GM23338 (cell line): Measurements from ENCODE around the gene WRAP53. TPM values are rescaled to one million over a fixed set of nuclear protein-coding genes. Genes with fewer than 3 reads are reported as not detected.

Experiments
- ATAC-seq: fragments of 200-7000 bp; cut with Tn5 transposase; 3 replicates; pipeline ENCODE4 v1.9.1; 2020
- DNase-seq: peaks from one replicate; pipeline ENCODE4 v3.0.0-alpha.2; 2015; ENCODE audit warnings: low spot score
- H2AFZ ChIP-seq: fragments of 200-600 bp; sonication (generic); 2 replicates; pipeline ENCODE4 v1.8.0; 2016; ENCODE audit warnings: antibody characterized with exemption, mild to moderate bottlenecking, moderate library complexity
- H3F3A ChIP-seq: fragments of 200-600 bp; sonication (generic); replicated peaks from 2 replicates; pipeline ENCODE4 v1.8.0; 2017; ENCODE audit warnings: antibody characterized with exemption, mixed run types, low read depth
- H3K27ac ChIP-seq: fragments of 200-600 bp; sonication (generic); 2 replicates; pipeline ENCODE4 v1.6.1; 2016; ENCODE audit warnings: low read depth
- H3K27me3 ChIP-seq: fragments of 200-600 bp; sonication (generic); 2 replicates; pipeline ENCODE4 v1.8.0; 2016; ENCODE audit warnings: mild to moderate bottlenecking, mixed run types, moderate library complexity; ENCODE audit not compliant: insufficient read depth
- H3K36me3 ChIP-seq: fragments of 200-600 bp; sonication (generic); 2 replicates; pipeline ENCODE4 v1.8.0; 2016; ENCODE audit warnings: mild to moderate bottlenecking; ENCODE audit not compliant: insufficient read depth
- H3K4me1 ChIP-seq: fragments of 200-600 bp; sonication (generic); 2 replicates; pipeline ENCODE4 v1.8.0; 2016; ENCODE audit warnings: mild to moderate bottlenecking, moderate library complexity; ENCODE audit not compliant: insufficient read depth
- H3K4me2 ChIP-seq: fragments of 200-600 bp; sonication (generic); 2 replicates; pipeline ENCODE4 v1.7.1; 2017; ENCODE audit warnings: mixed run types
- H3K4me3 ChIP-seq: fragments of 200-600 bp; sonication (generic); 2 replicates; pipeline ENCODE4 v1.6.1; 2016; ENCODE audit warnings: mixed run types
- H3K79me2 ChIP-seq: fragments of 200-600 bp; sonication (generic); replicated peaks from 2 replicates; pipeline ENCODE4 v1.8.0; 2017; ENCODE audit warnings: mild to moderate bottlenecking; ENCODE audit not compliant: insufficient read depth
- H3K9me2 ChIP-seq: fragments of 200-600 bp; sonication (generic); 2 replicates; pipeline ENCODE4 v1.8.0; 2017; ENCODE audit not compliant: insufficient read depth
- H4K20me1 ChIP-seq: fragments of 200-600 bp; sonication (generic); replicated peaks from 2 replicates; pipeline ENCODE4 v1.8.0; 2017; ENCODE audit warnings: mild to moderate bottlenecking; ENCODE audit not compliant: insufficient read depth
- H3K27ac Mint-ChIP-seq: 2 replicates; pipeline ENCODE4 v1.8.0; 2020; ENCODE audit warnings: inconsistent platforms, mild to moderate bottlenecking, moderate library complexity, mixed read lengths
- H3K27me3 Mint-ChIP-seq: 3 replicates; pipeline ENCODE4 v1.8.0; 2022; ENCODE audit warnings: low read depth, mild to moderate bottlenecking, moderate library complexity, mixed read lengths, inconsistent platforms; ENCODE audit not compliant: insufficient read depth, poor library complexity
- H3K36me3 Mint-ChIP-seq: 3 replicates; pipeline ENCODE4 v1.8.0; 2021; ENCODE audit warnings: low read depth, mild to moderate bottlenecking, inconsistent platforms, moderate library complexity, mixed read lengths
- H3K4me1 Mint-ChIP-seq: 3 replicates; pipeline ENCODE4 v1.8.0; 2020; ENCODE audit warnings: mild to moderate bottlenecking, inconsistent platforms, mixed read lengths
- H3K4me3 Mint-ChIP-seq: 3 replicates; pipeline ENCODE4 v1.8.0; 2021; ENCODE audit warnings: moderate library complexity, mild to moderate bottlenecking, inconsistent platforms, mixed read lengths
- H3K9me3 Mint-ChIP-seq: 3 replicates; pipeline ENCODE4 v1.8.0; 2020; ENCODE audit warnings: moderate library complexity, mild to moderate bottlenecking, inconsistent platforms, mixed read lengths
- CREB1 ChIP-seq: fragments of 250-450 bp; sonication (Bioruptor Pico); IDR thresholded peaks from 2 replicates; pipeline ENCODE4 v1.5.0; 2020; ENCODE audit warnings: low read depth, mild to moderate bottlenecking, moderate library complexity
- CTCF ChIP-seq, 2 experiments: fragments of 200-600 bp in 1 of 2; sonication (generic) in 1 of 2; conservative IDR thresholded peaks; 2 replicates each; pipeline versions ENCODE4 v1.5.1 to v1.6.1; 2016 to 2017; ENCODE audit warnings: antibody characterized with exemption in 2 of 2, low read depth in 2 of 2, mild to moderate bottlenecking in 2 of 2, moderate library complexity in 1 of 2
- EZH2phosphoT487 ChIP-seq: fragments of 200-600 bp; sonication (generic); IDR thresholded peaks from one replicate; pipeline ENCODE4 v1.8.1; 2018; ENCODE audit warnings: antibody characterized with exemption; ENCODE audit not compliant: unreplicated experiment
- JUNB ChIP-seq: IDR thresholded peaks from one replicate; pipeline ENCODE4 v1.6.1; 2016; ENCODE audit warnings: antibody characterized with exemption; ENCODE audit not compliant: unreplicated experiment
- NANOG ChIP-seq: IDR thresholded peaks from 2 replicates; pipeline ENCODE4 v1.6.1; 2016; ENCODE audit warnings: antibody characterized with exemption, borderline replicate concordance
- POLR2AphosphoS5 ChIP-seq: IDR thresholded peaks from 2 replicates; pipeline ENCODE4 v1.6.1; 2016; ENCODE audit warnings: antibody characterized with exemption, low read depth
- STAT1 ChIP-seq: IDR thresholded peaks from one replicate; pipeline ENCODE4 v1.6.1; 2016; ENCODE audit warnings: antibody characterized with exemption; ENCODE audit not compliant: unreplicated experiment
- ZNF114 ChIP-seq: fragments of 250-450 bp; sonication (Bioruptor Pico); IDR thresholded peaks from 2 replicates; pipeline ENCODE4 v1.5.0; 2020; ENCODE audit warnings: mild to moderate bottlenecking, moderate library complexity
- ZNF331 ChIP-seq: fragments of 250-450 bp; sonication (Bioruptor Pico); IDR thresholded peaks from 2 replicates; pipeline ENCODE4 v1.5.0; 2020; ENCODE audit warnings: low read depth, mild to moderate bottlenecking, moderate library complexity
- polyA plus RNA-seq: library from polyadenylated mRNA; unstranded; fragments of >200 nt; fragmentation: Nextera tagmentation; extraction: Ambion mirVana; gene quantifications from 2 replicates; pipeline ENCODE4 v1.2.1, GENCODE V29; 2016
- total RNA-seq: library from RNA; depleted of rRNA; stranded (reverse); fragments of >200 nt; shearing (Covaris generic); gene quantifications from 2 replicates; pipeline ENCODE4 v1.2.3, GENCODE V29; 2014
- TF ChIP-seq, protein P1 (sequence below): IDR thresholded peaks from one replicate; pipeline ENCODE4 v1.6.1; 2018; ENCODE audit warnings: antibody characterized with exemption; ENCODE audit not compliant: unreplicated experiment

Gene WRAP53
- total and polyA plus RNA-seq, 2 experiments from 2014 or later: 28.1 to 33.3 TPM

GRCh38 chr17:7742729-7743128, 54.5 kb downstream of the WRAP53 start:
- H3K4me3 ChIP-seq: no peak overlapping the region
- Mint-ChIP-seq H3K4me1 (no peaks in the 10 kb centered on the region), H3K27me3 (peaks cover 10% of the 10 kb centered on the region), H3K9me3 (no peaks in the 10 kb centered on the region), H3K36me3 (no peaks in the 10 kb centered on the region), H3K27ac (no peak overlapping the region), H3K4me3 (no peak overlapping the region; the same call in 2 of the 3 replicates)
- TF ChIP-seq ZNF331: no peak
- no peak for TF ChIP-seq STAT1
- TF ChIP-seq ZNF114 (CRISPR knock-in tag): no peak
- no peak for TF ChIP-seq CTCF (conservative IDR thresholded peaks at IDR 0.05; ENCODE audit: low read depth in 2 of 2)
- TF ChIP-seq EZH2phosphoT487: no peak
- TF ChIP-seq CREB1 (CRISPR knock-in tag): no peak
- TF ChIP-seq JUNB: no peak
- TF ChIP-seq POLR2AphosphoS5: no peak
- no peak for ATAC-seq
- H3F3A ChIP-seq: no peaks in the 10 kb centered on the region
- H3K4me1 ChIP-seq: no peaks in the 10 kb centered on the region
- no peaks in the 10 kb centered on the region for H4K20me1 ChIP-seq
- H3K4me2 ChIP-seq: no peak overlapping the region
- H2AFZ ChIP-seq: no peak overlapping the region; the same call in 1 of the 2 replicates
- H3K27me3 ChIP-seq: no peaks in the 10 kb centered on the region
- H3K27ac ChIP-seq: no peak overlapping the region
- no peak for DNase-seq
- no peaks in the 10 kb centered on the region for H3K36me3 ChIP-seq
- H3K9me2 ChIP-seq: no peaks in the 10 kb centered on the region
- no peaks in the 10 kb centered on the region for H3K79me2 ChIP-seq

- H3K27me3 Mint-ChIP-seq: peaks cover 8% of the 10 kb centered on the region
- ATAC-seq (no peak), DNase-seq (no peak)
- H3K27me3 ChIP-seq: no peaks in the 10 kb centered on the region
- 0 out of 2 replicates have a peak overlapping the region, but pooled peaks have one; percentile 66 for H2AFZ ChIP-seq
- H3K79me2 ChIP-seq: no peaks in the 10 kb centered on the region
- no peak for TF ChIP-seq ZNF114 (CRISPR knock-in tag)
- TF ChIP-seq, protein P1, sequence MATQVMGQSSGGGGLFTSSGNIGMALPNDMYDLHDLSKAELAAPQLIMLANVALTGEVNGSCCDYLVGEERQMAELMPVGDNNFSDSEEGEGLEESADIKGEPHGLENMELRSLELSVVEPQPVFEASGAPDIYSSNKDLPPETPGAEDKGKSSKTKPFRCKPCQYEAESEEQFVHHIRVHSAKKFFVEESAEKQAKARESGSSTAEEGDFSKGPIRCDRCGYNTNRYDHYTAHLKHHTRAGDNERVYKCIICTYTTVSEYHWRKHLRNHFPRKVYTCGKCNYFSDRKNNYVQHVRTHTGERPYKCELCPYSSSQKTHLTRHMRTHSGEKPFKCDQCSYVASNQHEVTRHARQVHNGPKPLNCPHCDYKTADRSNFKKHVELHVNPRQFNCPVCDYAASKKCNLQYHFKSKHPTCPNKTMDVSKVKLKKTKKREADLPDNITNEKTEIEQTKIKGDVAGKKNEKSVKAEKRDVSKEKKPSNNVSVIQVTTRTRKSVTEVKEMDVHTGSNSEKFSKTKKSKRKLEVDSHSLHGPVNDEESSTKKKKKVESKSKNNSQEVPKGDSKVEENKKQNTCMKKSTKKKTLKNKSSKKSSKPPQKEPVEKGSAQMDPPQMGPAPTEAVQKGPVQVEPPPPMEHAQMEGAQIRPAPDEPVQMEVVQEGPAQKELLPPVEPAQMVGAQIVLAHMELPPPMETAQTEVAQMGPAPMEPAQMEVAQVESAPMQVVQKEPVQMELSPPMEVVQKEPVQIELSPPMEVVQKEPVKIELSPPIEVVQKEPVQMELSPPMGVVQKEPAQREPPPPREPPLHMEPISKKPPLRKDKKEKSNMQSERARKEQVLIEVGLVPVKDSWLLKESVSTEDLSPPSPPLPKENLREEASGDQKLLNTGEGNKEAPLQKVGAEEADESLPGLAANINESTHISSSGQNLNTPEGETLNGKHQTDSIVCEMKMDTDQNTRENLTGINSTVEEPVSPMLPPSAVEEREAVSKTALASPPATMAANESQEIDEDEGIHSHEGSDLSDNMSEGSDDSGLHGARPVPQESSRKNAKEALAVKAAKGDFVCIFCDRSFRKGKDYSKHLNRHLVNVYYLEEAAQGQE: no peak
- no peak for TF ChIP-seq NANOG
- TF ChIP-seq POLR2AphosphoS5: no peak
- TF ChIP-seq STAT1: no peak
- no peak for TF ChIP-seq ZNF331
- no peak overlapping the region for H3K27ac Mint-ChIP-seq
- H3K9me2 ChIP-seq: no peaks in the 10 kb centered on the region
- H3K9me3 Mint-ChIP-seq: no peaks in the 10 kb centered on the region
- no peak overlapping the region for H3K4me2 ChIP-seq
- H4K20me1 ChIP-seq: 0 out of 2 replicates have a peak, but pooled peaks cover 1% of the 10 kb centered on the region
- H3F3A ChIP-seq: no peaks in the 10 kb centered on the region
- H3K27ac ChIP-seq: no peak overlapping the region
- H3K4me3 Mint-ChIP-seq: no peak overlapping the region
- no peaks in the 10 kb centered on the region for H3K4me1 Mint-ChIP-seq
- H3K4me1 ChIP-seq: no peaks in the 10 kb centered on the region
- no peak overlapping the region for H3K4me3 ChIP-seq
- no peaks in the 10 kb centered on the region for H3K36me3 Mint-ChIP-seq
- H3K36me3 ChIP-seq: no peaks in the 10 kb centered on the region
These were observed 56.1 kb downstream of the WRAP53 start for GRCh38 chr17:7744416-7744815.
